Activated CD4-positive, alpha-beta T cell treated with anti-CD3 and anti-CD28 coated beads, Interleukin-2, amount 10 ng/mL, durations not matched to agents 7 days and 5 days (primary cell): ENCODE data around the gene RALGAPA1. TPM values are rescaled to one million over a fixed set of nuclear protein-coding genes. Genes with fewer than 3 reads are reported as not detected.
A peak's percentile ranks its signal among the peaks of the same experiment; 100 is the strongest.

Experiments
- CTCF ChIA-PET: fragments of 350-600 bp; sonication (Branson Sonifier 250); formaldehyde crosslinking; loops from one replicate; lab custom pipeline; 2021; ENCODE audit warnings: antibody characterized with exemption; lab: Charles Lee
- POLR2A ChIA-PET: fragments of 350-600 bp; sonication (Branson Sonifier 250); formaldehyde crosslinking; loops from one replicate; lab custom pipeline; 2021; ENCODE audit warnings: antibody characterized with exemption; lab: Charles Lee
- DNase-seq: peaks from one replicate; pipeline ENCODE4 v3.0.0-alpha.2; 2020
- H3K27ac Mint-ChIP-seq: one replicate; pipeline ENCODE4 v1.8.0; 2021; ENCODE audit warnings: mild to moderate bottlenecking, moderate library complexity, mixed read lengths
- H3K27me3 Mint-ChIP-seq: one replicate; pipeline ENCODE4 v1.8.0; 2021; ENCODE audit warnings: mixed read lengths
- H3K36me3 Mint-ChIP-seq: one replicate; pipeline ENCODE4 v1.8.0; 2021; ENCODE audit warnings: low read depth, mixed read lengths
- H3K4me1 Mint-ChIP-seq: one replicate; pipeline ENCODE4 v1.8.0; 2021; ENCODE audit warnings: mixed read lengths
- H3K4me3 Mint-ChIP-seq: one replicate; pipeline ENCODE4 v1.8.0; 2021; ENCODE audit warnings: mild to moderate bottlenecking, moderate library complexity, mixed read lengths
- H3K9me3 Mint-ChIP-seq: one replicate; pipeline ENCODE4 v1.8.0; 2021; ENCODE audit warnings: mixed read lengths
- total RNA-seq, 2 experiments: library from RNA; stranded (reverse); gene quantifications; one replicate each; pipeline ENCODE4 v1.2.3, GENCODE V29; 2021

The RALGAPA1 gene
- total RNA-seq, 2 experiments from 2014 or later = 32.5 to 35.6 TPM

DNA sequence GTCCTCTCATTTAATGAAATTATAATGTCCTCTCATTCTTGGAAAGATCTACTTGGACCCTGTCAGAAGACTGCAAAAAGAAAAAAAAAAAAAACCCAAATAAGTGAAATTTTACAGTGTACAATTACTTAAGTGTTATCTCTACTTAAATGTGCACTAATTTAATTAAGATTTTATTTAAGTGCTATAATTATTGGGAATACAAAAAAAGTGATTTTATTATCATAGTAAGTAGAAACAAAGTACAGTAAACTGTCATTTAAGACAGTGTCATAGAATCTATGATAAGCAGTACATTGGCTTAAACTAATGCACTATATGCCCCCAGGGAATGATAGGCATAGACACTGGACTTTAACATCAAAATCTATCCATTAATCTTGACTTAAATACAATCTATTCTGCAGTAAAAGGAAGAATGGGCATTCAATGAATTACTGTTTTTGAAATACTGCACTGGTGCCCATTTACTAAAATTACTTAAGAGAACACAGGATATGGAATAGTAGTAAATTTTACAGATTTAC, 251.8 kb downstream of the RALGAPA1 start:
- Mint-ChIP-seq H3K9me3 (no peaks in the 10 kb centered on the region), H3K4me1 (no peaks in the 10 kb centered on the region), H3K36me3 (no peaks in the 10 kb centered on the region), H3K4me3 (no peak overlapping the region), H3K27ac (no peak overlapping the region), H3K27me3 (no peaks in the 10 kb centered on the region)
- CTCF ChIA-PET = no interaction called here
- DNase-seq = no peak
- POLR2A ChIA-PET = no interaction called here

DNA sequence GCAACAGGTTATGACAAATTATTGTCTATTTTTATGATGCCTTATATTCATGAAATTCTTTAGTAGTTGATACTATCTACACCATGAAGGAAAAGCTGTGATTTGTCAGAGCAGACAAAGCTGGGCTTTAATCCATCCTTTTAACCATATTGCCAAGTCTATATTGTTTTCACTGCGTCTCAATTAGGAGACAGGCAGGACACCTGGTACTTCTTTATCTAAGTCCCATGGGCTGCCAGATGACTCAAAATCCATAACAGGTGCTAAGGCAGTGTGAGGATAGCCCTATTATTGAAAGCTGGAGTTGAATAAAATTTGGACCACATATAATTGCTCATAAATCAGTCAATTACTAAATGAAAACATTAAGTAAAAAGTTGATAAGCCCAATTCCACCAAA, 252.5 kb downstream of the RALGAPA1 start:
- no peak overlapping the region for H3K4me3 Mint-ChIP-seq
- H3K27me3 Mint-ChIP-seq = no peaks in the 10 kb centered on the region
- H3K9me3 Mint-ChIP-seq = no peaks in the 10 kb centered on the region
- no peak overlapping the region for H3K27ac Mint-ChIP-seq
- ChIA-PET POLR2A (no interaction called here), CTCF (no interaction called here)
- no peak for DNase-seq
- H3K4me1 Mint-ChIP-seq = no peaks in the 10 kb centered on the region
- no peaks in the 10 kb centered on the region for H3K36me3 Mint-ChIP-seq

GRCh38 chr14:35553808-35554207, 255.3 kb downstream of the RALGAPA1 start:
- no peaks in the 10 kb centered on the region for H3K36me3 Mint-ChIP-seq
- H3K27ac Mint-ChIP-seq = no peak overlapping the region
- DNase-seq = no peak
- H3K27me3 Mint-ChIP-seq = no peaks in the 10 kb centered on the region
- no peaks in the 10 kb centered on the region for H3K9me3 Mint-ChIP-seq
- H3K4me3 Mint-ChIP-seq = no peak overlapping the region
- POLR2A ChIA-PET = no interaction called here
- CTCF ChIA-PET = no interaction called here
- no peaks in the 10 kb centered on the region for H3K4me1 Mint-ChIP-seq

DNA sequence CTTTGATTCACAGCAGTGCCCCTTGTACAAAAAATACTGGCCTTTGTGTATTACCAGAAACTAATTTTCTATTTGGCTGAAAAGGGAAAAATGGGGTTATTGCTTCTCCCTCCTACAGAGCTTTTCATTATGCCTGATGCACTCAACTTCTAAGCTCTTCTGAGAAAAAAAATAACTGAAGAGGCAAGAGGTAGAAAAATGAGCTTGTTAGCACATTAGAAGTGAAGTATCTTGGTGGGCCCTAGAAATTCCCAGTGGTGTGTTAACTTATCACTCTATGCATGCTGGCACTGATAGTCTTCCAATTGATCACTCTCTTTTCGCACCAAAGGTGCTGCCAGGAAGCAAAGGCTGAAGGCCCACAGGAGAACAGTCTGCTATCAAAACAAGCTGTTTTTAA, 258.0 kb downstream of the RALGAPA1 start:
- H3K27ac Mint-ChIP-seq = no peak overlapping the region
- ChIA-PET CTCF (no interaction called here), POLR2A (interaction anchor here (0.5 kb wide), 1 partner anchor 275 kb away, joined by 3 read pairs; the partner anchor contains the start of gene BRMS1L)
- no peak for DNase-seq
- no peaks in the 10 kb centered on the region for H3K27me3 Mint-ChIP-seq
- H3K4me3 Mint-ChIP-seq = no peak overlapping the region
- no peaks in the 10 kb centered on the region for H3K36me3 Mint-ChIP-seq
- no peaks in the 10 kb centered on the region for H3K4me1 Mint-ChIP-seq
- H3K9me3 Mint-ChIP-seq = no peaks in the 10 kb centered on the region

GRCh38 chr14:35549551-35549950, 259.5 kb downstream of the RALGAPA1 start:
- ChIA-PET CTCF (no interaction called here), POLR2A (no interaction called here)
- H3K36me3 Mint-ChIP-seq = no peaks in the 10 kb centered on the region
- no peak for DNase-seq
- H3K27me3 Mint-ChIP-seq = no peaks in the 10 kb centered on the region
- no peaks in the 10 kb centered on the region for H3K9me3 Mint-ChIP-seq
- H3K4me3 Mint-ChIP-seq = no peak overlapping the region
- no peak overlapping the region for H3K27ac Mint-ChIP-seq
- H3K4me1 Mint-ChIP-seq = no peaks in the 10 kb centered on the region

GRCh38 chr14:35543006-35543405, 266.1 kb downstream of the RALGAPA1 start:
- CTCF ChIA-PET = no interaction called here
- POLR2A ChIA-PET = no interaction called here
- H3K27me3 Mint-ChIP-seq = no peaks in the 10 kb centered on the region
- no peak overlapping the region for H3K27ac Mint-ChIP-seq
- H3K9me3 Mint-ChIP-seq = no peaks in the 10 kb centered on the region
- H3K4me1 Mint-ChIP-seq = peaks cover 6% of the 10 kb centered on the region
- DNase-seq = no peak
- no peak overlapping the region for H3K4me3 Mint-ChIP-seq
- no peaks in the 10 kb centered on the region for H3K36me3 Mint-ChIP-seq

GRCh38 chr14:35539969-35540368, 269.1 kb downstream of the RALGAPA1 start:
- CTCF ChIA-PET = no interaction called here
- H3K4me1 Mint-ChIP-seq = peaks cover 12% of the 10 kb centered on the region
- H3K27me3 Mint-ChIP-seq = peaks cover 21% of the 10 kb centered on the region
- no peaks in the 10 kb centered on the region for H3K36me3 Mint-ChIP-seq
- no peak overlapping the region for H3K4me3 Mint-ChIP-seq
- POLR2A ChIA-PET = no interaction called here
- H3K9me3 Mint-ChIP-seq = no peaks in the 10 kb centered on the region
- DNase-seq = no peak
- no peak overlapping the region for H3K27ac Mint-ChIP-seq

GRCh38 chr14:35535483-35536112, 273.5 kb downstream of the RALGAPA1 start:
- no peak overlapping the region for H3K4me3 Mint-ChIP-seq
- POLR2A ChIA-PET = no interaction called here
- no peak overlapping the region for H3K27ac Mint-ChIP-seq
- no peaks in the 10 kb centered on the region for H3K36me3 Mint-ChIP-seq
- H3K4me1 Mint-ChIP-seq = peaks cover 20% of the 10 kb centered on the region
- no peak for DNase-seq
- CTCF ChIA-PET = interaction anchor here (1.1 kb wide), 1 partner anchor 56 kb away, joined by 3 read pairs; no protein-coding TSS in a partner anchor
- H3K9me3 Mint-ChIP-seq = no peaks in the 10 kb centered on the region
- H3K27me3 Mint-ChIP-seq = peaks cover 49% of the 10 kb centered on the region

DNA sequence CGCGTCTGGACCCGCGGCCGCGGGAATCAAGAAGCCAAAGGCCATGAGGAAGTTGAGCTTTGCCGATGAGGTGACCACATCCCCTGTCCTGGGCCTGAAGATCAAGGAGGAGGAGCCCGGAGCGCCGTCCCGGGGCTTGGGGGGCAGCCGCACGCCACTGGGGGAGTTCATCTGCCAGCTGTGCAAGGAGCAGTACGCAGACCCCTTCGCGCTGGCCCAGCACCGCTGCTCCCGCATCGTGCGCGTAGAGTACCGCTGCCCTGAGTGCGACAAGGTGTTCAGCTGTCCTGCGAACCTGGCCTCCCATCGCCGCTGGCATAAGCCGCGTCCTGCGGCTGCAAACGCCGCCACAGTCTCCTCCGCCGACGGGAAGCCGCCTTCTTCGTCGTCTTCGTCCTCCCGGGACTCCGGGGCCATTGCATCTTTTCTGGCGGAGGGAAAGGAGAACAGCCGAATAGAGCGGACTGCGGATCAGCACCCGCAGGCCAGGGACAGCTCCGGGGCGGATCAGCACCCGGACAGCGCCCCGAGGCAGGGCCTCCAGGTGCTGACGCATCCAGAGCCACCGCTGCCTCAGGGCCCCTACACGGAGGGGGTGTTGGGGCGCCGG, 274.1 kb downstream of the RALGAPA1 start:
- Mint-ChIP-seq H3K36me3 (no peaks in the 10 kb centered on the region), H3K4me3 (peak overlapping the region; percentile 57), H3K27me3 (peaks cover 55% of the 10 kb centered on the region), H3K27ac (no peak overlapping the region), H3K4me1 (peaks cover 17% of the 10 kb centered on the region), H3K9me3 (no peaks in the 10 kb centered on the region)
- DNase-seq = peak; percentile 70
- POLR2A ChIA-PET = no interaction called here
- CTCF ChIA-PET = interaction anchor here (1.1 kb wide), 1 partner anchor 57 kb away, joined by 3 read pairs; no protein-coding TSS in a partner anchor

DNA sequence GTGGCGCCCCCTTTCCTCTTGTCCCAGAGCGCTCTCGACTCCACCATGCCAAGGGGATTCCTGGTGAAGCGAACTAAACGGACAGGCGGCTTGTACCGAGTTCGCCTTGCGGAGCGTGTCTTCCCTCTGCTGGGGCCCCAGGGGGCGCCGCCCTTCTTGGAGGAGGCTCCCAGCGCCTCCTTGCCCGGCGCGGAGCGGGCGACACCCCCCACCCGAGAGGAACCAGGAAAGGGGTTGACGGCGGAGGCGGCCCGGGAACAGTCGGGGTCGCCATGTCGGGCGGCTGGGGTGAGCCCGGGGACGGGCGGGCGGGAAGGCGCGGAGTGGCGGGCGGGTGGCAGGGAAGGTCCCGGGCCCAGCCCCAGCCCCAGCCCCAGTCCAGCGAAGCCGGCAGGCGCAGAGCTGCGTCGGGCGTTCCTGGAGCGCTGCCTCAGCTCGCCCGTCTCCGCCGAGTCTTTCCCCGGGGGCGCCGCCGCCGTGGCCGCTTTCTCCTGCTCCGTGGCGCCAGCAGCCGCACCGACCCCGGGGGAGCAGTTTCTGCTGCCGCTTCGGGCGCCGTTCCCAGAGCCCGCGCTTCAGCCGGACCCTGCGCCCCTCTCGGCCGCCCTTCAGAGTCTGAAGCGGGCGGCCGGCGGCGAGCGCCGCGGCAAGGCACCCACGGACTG, 274.8 kb downstream of the RALGAPA1 start:
- Mint-ChIP-seq H3K27me3 (peaks cover 60% of the 10 kb centered on the region), H3K36me3 (no peaks in the 10 kb centered on the region), H3K4me1 (peaks cover 14% of the 10 kb centered on the region), H3K27ac (no peak overlapping the region), H3K4me3 (peak overlapping the region; percentile 57), H3K9me3 (no peaks in the 10 kb centered on the region)
- POLR2A ChIA-PET = no interaction called here
- CTCF ChIA-PET = interaction anchor here (1.1 to 1.2 kb wide), 2 partner anchors 57 to 84 kb away, joined by 3 read pairs; no protein-coding TSS in a partner anchor
- peak; percentile 7 for DNase-seq

- Mint-ChIP-seq H3K27ac (no peak within 1 kb of the TSS), H3K27me3 (peaks cover 67% of the 10 kb centered on the region), H3K4me1 (peaks cover 14% of the 10 kb centered on the region), H3K36me3 (no peaks in the 10 kb centered on the region), H3K4me3 (peak within 1 kb of the TSS; percentile 57), H3K9me3 (no peaks in the 10 kb centered on the region)
- CTCF ChIA-PET = interaction anchor here (0.9 to 1.6 kb wide), 3 partner anchors 28 to 84 kb away, joined by 3 read pairs; no protein-coding TSS in a partner anchor
- peak; percentile 71 for DNase-seq
- POLR2A ChIA-PET = no interaction called here
These were observed 275.5 kb downstream of the RALGAPA1 start, which contains the start of gene INSM2 for GRCh38 chr14:35533357-35534207. INSM2 (plus strand) TSS chr14:35534164; CDS start chr14:35534253, 89 bp downstream.

- POLR2A ChIA-PET = no interaction called here
- no peaks in the 10 kb centered on the region for H3K36me3 Mint-ChIP-seq
- DNase-seq = peak; percentile 6
- peak overlapping the region; percentile 35 for H3K4me3 Mint-ChIP-seq
- no peaks in the 10 kb centered on the region for H3K9me3 Mint-ChIP-seq
- peaks cover 73% of the 10 kb centered on the region for H3K27me3 Mint-ChIP-seq
- CTCF ChIA-PET = interaction anchor here (0.9 to 1.6 kb wide), 2 partner anchors 27 to 53 kb away, joined by 3 read pairs; no protein-coding TSS in a partner anchor
- H3K27ac Mint-ChIP-seq = no peak overlapping the region
- H3K4me1 Mint-ChIP-seq = peaks cover 14% of the 10 kb centered on the region
These were observed 276.2 kb downstream of the RALGAPA1 start for GRCh38 chr14:35532783-35533356.
